ENCODE data around the gene EXOC8. TPM values are rescaled to one million over a fixed set of nuclear protein-coding genes. Genes with fewer than 3 reads are reported as not detected.
"Not testable (repeated sequence)": the region's sequence is repeated elsewhere in the genome, so short reads cannot be mapped to it uniquely, and the experiment has no call there.

Gene EXOC8
- total RNA-seq, 4 donors from 2014 or later: 16.3 to 32.6 (median 19.8) TPM

DNA sequence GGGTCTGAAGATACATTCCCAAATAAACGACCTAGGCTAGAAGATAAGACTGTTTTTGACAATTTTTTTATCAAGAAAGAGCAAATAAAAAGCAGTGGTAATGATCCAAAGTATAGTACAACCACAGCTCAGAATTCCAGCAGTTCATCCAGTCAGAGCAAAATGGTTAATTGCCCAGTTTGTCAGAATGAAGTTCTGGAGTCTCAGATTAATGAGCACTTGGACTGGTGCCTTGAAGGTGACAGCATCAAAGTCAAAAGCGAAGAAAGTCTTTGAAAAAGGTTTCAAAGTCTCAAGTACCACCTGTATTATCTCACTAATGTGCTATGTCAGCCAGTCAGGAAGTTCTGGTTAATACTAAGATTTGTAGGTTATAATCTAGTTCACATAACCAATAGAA, 15.4 kb upstream of the EXOC8 start:
- H3K27me3 ChIP-seq: no peaks in the 10 kb centered on the region
- H3K9me3 ChIP-seq: no peaks in the 10 kb centered on the region
- 76% methylated on average over 2 of the region's 2 CpGs for WGBS
- no peak for DNase-seq (ENCODE audit: low spot score in 2 of 2)
- TF ChIP-seq, protein P1, sequence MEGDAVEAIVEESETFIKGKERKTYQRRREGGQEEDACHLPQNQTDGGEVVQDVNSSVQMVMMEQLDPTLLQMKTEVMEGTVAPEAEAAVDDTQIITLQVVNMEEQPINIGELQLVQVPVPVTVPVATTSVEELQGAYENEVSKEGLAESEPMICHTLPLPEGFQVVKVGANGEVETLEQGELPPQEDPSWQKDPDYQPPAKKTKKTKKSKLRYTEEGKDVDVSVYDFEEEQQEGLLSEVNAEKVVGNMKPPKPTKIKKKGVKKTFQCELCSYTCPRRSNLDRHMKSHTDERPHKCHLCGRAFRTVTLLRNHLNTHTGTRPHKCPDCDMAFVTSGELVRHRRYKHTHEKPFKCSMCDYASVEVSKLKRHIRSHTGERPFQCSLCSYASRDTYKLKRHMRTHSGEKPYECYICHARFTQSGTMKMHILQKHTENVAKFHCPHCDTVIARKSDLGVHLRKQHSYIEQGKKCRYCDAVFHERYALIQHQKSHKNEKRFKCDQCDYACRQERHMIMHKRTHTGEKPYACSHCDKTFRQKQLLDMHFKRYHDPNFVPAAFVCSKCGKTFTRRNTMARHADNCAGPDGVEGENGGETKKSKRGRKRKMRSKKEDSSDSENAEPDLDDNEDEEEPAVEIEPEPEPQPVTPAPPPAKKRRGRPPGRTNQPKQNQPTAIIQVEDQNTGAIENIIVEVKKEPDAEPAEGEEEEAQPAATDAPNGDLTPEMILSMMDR (IDR thresholded peaks at IDR 0.05): no peak
- TF ChIP-seq EP300 (IDR thresholded peaks at IDR 0.05): no peak
- TF ChIP-seq POLR2A (IDR thresholded peaks at IDR 0.05): no peak
- TF ChIP-seq POLR2AphosphoS5 (IDR thresholded peaks at IDR 0.05): no peak
- no peak overlapping the region for H3K27ac ChIP-seq
- peaks cover 51% of the 10 kb centered on the region for H3K36me3 ChIP-seq
- H3K4me3 ChIP-seq: no peak overlapping the region
- peaks cover 5% of the 10 kb centered on the region for H3K4me1 ChIP-seq

DNA sequence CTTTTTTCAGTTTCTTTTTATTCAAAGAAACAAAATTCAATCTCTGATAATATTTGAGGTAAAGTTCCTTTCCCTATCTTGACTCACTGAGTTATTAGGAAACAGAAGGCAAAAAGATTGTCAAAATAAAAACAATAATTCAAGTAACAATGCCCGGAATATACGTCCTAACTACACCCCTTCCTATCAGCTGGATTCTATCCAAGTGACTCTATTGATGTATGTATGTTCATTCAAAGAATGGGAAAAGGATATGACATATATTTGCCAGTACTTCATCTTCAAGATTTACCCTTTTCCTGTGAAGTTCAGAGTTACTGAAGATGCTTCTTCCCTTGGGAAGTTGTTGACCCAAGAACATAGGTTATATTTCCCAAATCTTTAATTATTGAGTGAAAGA, 14.2 kb upstream of the EXOC8 start:
- no peaks in the 10 kb centered on the region for H3K4me1 ChIP-seq
- no peak overlapping the region for H3K27ac ChIP-seq
- no peak for DNase-seq (ENCODE audit: low spot score in 2 of 2)
- TF ChIP-seq, protein P1 (IDR thresholded peaks at IDR 0.05): no peak
- TF ChIP-seq EP300 (IDR thresholded peaks at IDR 0.05) (no peak), POLR2A (IDR thresholded peaks at IDR 0.05) (no peak), POLR2AphosphoS5 (IDR thresholded peaks at IDR 0.05) (no peak)
- H3K27me3 ChIP-seq: no peaks in the 10 kb centered on the region
- peaks cover 60% of the 10 kb centered on the region for H3K36me3 ChIP-seq
- no peaks in the 10 kb centered on the region for H3K9me3 ChIP-seq
- no peak overlapping the region for H3K4me3 ChIP-seq
- WGBS: 64% methylated on average over 2 of the region's 2 CpGs

DNA sequence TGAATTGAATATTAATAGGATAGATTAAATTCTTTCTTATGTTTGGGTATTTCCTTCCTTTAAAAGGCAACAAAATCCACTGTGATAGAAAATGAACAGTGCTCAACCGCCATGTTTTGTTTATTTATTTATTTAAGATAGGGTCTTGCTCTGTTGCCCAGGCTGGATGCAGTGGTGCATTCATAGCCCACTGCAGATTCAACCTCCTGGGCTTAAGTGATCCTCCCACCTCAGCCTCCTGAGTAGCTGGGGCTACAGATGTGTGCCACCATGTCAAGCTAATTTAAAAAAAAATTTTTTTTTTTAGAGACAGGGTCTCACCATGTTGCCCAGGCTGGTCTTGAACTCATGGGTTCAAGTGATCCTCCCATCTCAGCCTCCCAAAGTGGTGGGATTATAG, 11.2 kb upstream of the EXOC8 start:
- not testable (repeated sequence) for H3K27me3 ChIP-seq; H3K9me3 ChIP-seq; DNase-seq (ENCODE audit: low spot score in 2 of 2); H3K4me1 ChIP-seq; H3K4me3 ChIP-seq; H3K27ac ChIP-seq
- WGBS: 97% methylated on average over 1 of the region's 1 CpG
- H3K36me3 ChIP-seq: peaks cover 63% of the 10 kb centered on the region

GRCh38 chr1:231348442-231348841, 10.8 kb upstream of the EXOC8 start:
- H3K27me3 ChIP-seq: no peaks in the 10 kb centered on the region
- no peaks in the 10 kb centered on the region for H3K4me1 ChIP-seq
- H3K27ac ChIP-seq: no peak overlapping the region
- no peaks in the 10 kb centered on the region for H3K9me3 ChIP-seq
- TF ChIP-seq POLR2A (IDR thresholded peaks at IDR 0.05) (no peak), POLR2AphosphoS5 (IDR thresholded peaks at IDR 0.05) (no peak), EP300 (IDR thresholded peaks at IDR 0.05) (no peak)
- TF ChIP-seq, protein P1 (IDR thresholded peaks at IDR 0.05): no peak
- WGBS: 86% methylated on average over 4 of the region's 4 CpGs
- H3K36me3 ChIP-seq: peaks cover 64% of the 10 kb centered on the region
- no peak overlapping the region for H3K4me3 ChIP-seq
- no peak for DNase-seq (ENCODE audit: low spot score in 2 of 2)

- Histone ChIP-seq H3K4me3 (no peak overlapping the region), H3K27ac (no peak overlapping the region), H3K27me3 (no peaks in the 10 kb centered on the region), H3K9me3 (no peaks in the 10 kb centered on the region), H3K36me3 (peaks cover 64% of the 10 kb centered on the region), H3K4me1 (no peaks in the 10 kb centered on the region)
- DNase-seq (ENCODE audit: low spot score in 2 of 2): no peak
- 94% methylated on average over 4 of the region's 4 CpGs for WGBS
- TF ChIP-seq, protein P1 (IDR thresholded peaks at IDR 0.05): no peak
- no peak for TF ChIP-seq EP300 (IDR thresholded peaks at IDR 0.05)
- TF ChIP-seq POLR2A (IDR thresholded peaks at IDR 0.05): no peak
- TF ChIP-seq POLR2AphosphoS5 (IDR thresholded peaks at IDR 0.05): no peak
Measured at GRCh38 chr1:231347961-231348360, 10.3 kb upstream of the EXOC8 start.

GRCh38 chr1:231340328-231341013, 2.8 kb upstream of the EXOC8 start:
- no peaks in the 10 kb centered on the region for H3K9me3 ChIP-seq
- no peak for DNase-seq (ENCODE audit: low spot score in 2 of 2)
- no peaks in the 10 kb centered on the region for H3K27me3 ChIP-seq
- H3K36me3 ChIP-seq: peaks cover 20% of the 10 kb centered on the region
- peaks cover 49% of the 10 kb centered on the region for H3K4me1 ChIP-seq
- 69% methylated on average over 6 of the region's 6 CpGs for WGBS
- H3K4me3 ChIP-seq: peak overlapping the region; percentile 6
- TF ChIP-seq, protein P1 (IDR thresholded peaks at IDR 0.05): no peak
- H3K27ac ChIP-seq: peak overlapping the region; percentile 20

All from suprapubic skin (tissue), 4 donors.